Thyroid gland (tissue), 4 donors: ENCODE data around the gene PTRHD1.

Experiments
- CTCF ChIP-seq, 6 experiments: fragments of 200-600 bp in 3 of 6; fragments of 450-650 bp in 3 of 6; sonication (generic) in 3 of 6; IDR thresholded peaks; one replicate each; pipeline ENCODE4 v1.5.1; 2016 to 2019; ENCODE audit warnings: antibody characterized with exemption in 6 of 6, mild to moderate bottlenecking in 2 of 6, inconsistent platforms in 1 of 6, moderate library complexity in 1 of 6
- POLR2A ChIP-seq, 2 donors: fragments of 450-650 bp; IDR thresholded peaks; one replicate each; pipeline ENCODE4 v1.6.1; 2017; ENCODE audit warnings: antibody characterized with exemption in 2 of 2, mild to moderate bottlenecking in 2 of 2, moderate library complexity in 1 of 2

DNA sequence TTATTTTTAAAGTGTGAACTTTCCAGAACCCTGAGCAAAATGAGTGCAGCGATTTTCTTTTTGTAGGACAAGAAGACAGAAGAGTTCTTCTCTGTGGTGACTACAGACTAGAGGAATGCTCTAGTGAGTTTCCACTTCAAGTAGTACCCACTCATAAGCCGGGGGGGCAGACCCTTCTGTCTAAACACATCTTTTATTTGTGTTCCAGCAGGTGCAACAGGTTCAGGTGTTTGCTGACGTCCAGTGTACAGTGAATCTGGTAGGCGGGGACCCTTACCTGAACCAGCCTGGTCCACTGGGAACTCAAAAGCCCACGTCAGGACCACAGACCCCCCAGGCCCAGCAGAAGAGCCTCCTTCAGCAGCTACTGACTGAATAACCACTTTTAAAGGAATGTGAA lies 25.2 kb downstream of the PTRHD1 start:
- TF ChIP-seq CTCF (IDR thresholded peaks at IDR 0.05) = no peak
- peak in 1 of 2 donors; percentile 26 for TF ChIP-seq POLR2A (IDR thresholded peaks at IDR 0.05)
